Hepatocyte (in vitro differentiated cells): ENCODE data around the gene GSAP. TPM values are rescaled to one million over a fixed set of nuclear protein-coding genes. Genes with fewer than 3 reads are reported as not detected.

Experiments
- DNase-seq: peaks from one replicate; pipeline ENCODE4 v3.0.0-alpha.2; 2016; ENCODE audit warnings: low spot score
- H2AFZ ChIP-seq: fragments of 200-600 bp; sonication (generic); 2 replicates; pipeline ENCODE4 v1.6.0; 2016; ENCODE audit warnings: antibody characterized with exemption, mild to moderate bottlenecking
- H3K27ac ChIP-seq: fragments of 200-600 bp; sonication (generic); 2 replicates; pipeline ENCODE4 v1.5.1; 2016; ENCODE audit warnings: mild to moderate bottlenecking
- H3K27me3 ChIP-seq: fragments of 200-600 bp; sonication (generic); 2 replicates; pipeline ENCODE4 v1.6.1; 2016
- H3K36me3 ChIP-seq: fragments of 200-600 bp; sonication (generic); replicated peaks from 2 replicates; pipeline ENCODE4 v1.5.1; 2016; ENCODE audit warnings: low read depth; ENCODE audit not compliant: insufficient read depth
- H3K4me1 ChIP-seq: fragments of 200-600 bp; sonication (generic); 2 replicates; pipeline ENCODE4 v1.5.1; 2016; ENCODE audit warnings: mild to moderate bottlenecking, moderate library complexity; ENCODE audit not compliant: insufficient read depth
- H3K4me2 ChIP-seq: fragments of 200-600 bp; sonication (generic); 2 replicates; pipeline ENCODE4 v1.6.0; 2016
- H3K4me3 ChIP-seq: fragments of 200-600 bp; sonication (generic); 2 replicates; pipeline ENCODE4 v1.5.1; 2016; ENCODE audit warnings: mild to moderate bottlenecking
- H3K79me2 ChIP-seq: fragments of 200-600 bp; sonication (generic); 2 replicates; pipeline ENCODE4 v1.6.0; 2017; ENCODE audit warnings: mild to moderate bottlenecking
- H3K9me2 ChIP-seq: fragments of 200-600 bp; sonication (generic); replicated peaks from 2 replicates; pipeline ENCODE4 v1.6.0; 2017; ENCODE audit warnings: mild to moderate bottlenecking; ENCODE audit not compliant: insufficient read depth
- H3K9me3 ChIP-seq: fragments of 200-600 bp; sonication (generic); 2 replicates; pipeline ENCODE4 v1.5.1; 2016; ENCODE audit warnings: low read depth, mild to moderate bottlenecking
- H4K20me1 ChIP-seq: fragments of 200-600 bp; sonication (generic); 2 replicates; pipeline ENCODE4 v1.6.0; 2016; ENCODE audit warnings: mild to moderate bottlenecking; ENCODE audit not compliant: insufficient read depth, poor library complexity, severe bottlenecking
- CTCF ChIP-seq: fragments of 200-600 bp; sonication (generic); IDR thresholded peaks from 2 replicates; pipeline ENCODE4 v1.5.1; 2016; ENCODE audit warnings: antibody characterized with exemption, mild to moderate bottlenecking; ENCODE audit not compliant: poor library complexity
- EZH2 ChIP-seq: fragments of 200-600 bp; sonication (generic); IDR thresholded peaks from 2 replicates; pipeline ENCODE4 v1.6.1; 2016; ENCODE audit warnings: antibody characterized with exemption, mild to moderate bottlenecking, borderline replicate concordance
- EZH2phosphoT487 ChIP-seq: fragments of 200-600 bp; sonication (generic); IDR thresholded peaks from one replicate; pipeline ENCODE4 v1.6.1; 2018; ENCODE audit warnings: antibody characterized with exemption, mild to moderate bottlenecking, low read depth, moderate library complexity; ENCODE audit not compliant: unreplicated experiment, severe bottlenecking
- WGBS: methylation state at CpG from one replicate; pipeline ENCODE4 v1.1.6; 2016; ENCODE audit warnings: low lambda C conversion rate; ENCODE audit errors: missing lambda C conversion rate; 5-methylcytosine and 5-hydroxymethylcytosine counted together
- polyA plus RNA-seq: library from polyadenylated mRNA; unstranded; fragments of >200 nt; fragmentation: Nextera tagmentation; extraction: Ambion mirVana; gene quantifications from 2 replicates; pipeline ENCODE4 v1.2.1, GENCODE V29; 2016
- total RNA-seq: library from RNA; depleted of rRNA; stranded (reverse); fragments of >200 nt; gene quantifications from 2 replicates; pipeline ENCODE4 v1.2.3, GENCODE V29; 2014

GSAP gene
- total and polyA plus RNA-seq, 2 experiments from 2014 or later: 9.9 to 11.1 TPM

- H3K9me2 ChIP-seq: no peaks in the 10 kb centered on the region
- no peak for TF ChIP-seq CTCF
- DNase-seq: no peak
- H3K9me3 ChIP-seq: no peaks in the 10 kb centered on the region
- H3K4me3 ChIP-seq: no peak overlapping the region
- peaks cover 7% of the 10 kb centered on the region for H3K79me2 ChIP-seq
- no peaks in the 10 kb centered on the region for H4K20me1 ChIP-seq
- H3K4me1 ChIP-seq: peaks cover 7% of the 10 kb centered on the region
- no peak overlapping the region for H2AFZ ChIP-seq
- no peaks in the 10 kb centered on the region for H3K36me3 ChIP-seq
- no peak overlapping the region for H3K4me2 ChIP-seq
- no peaks in the 10 kb centered on the region for H3K27me3 ChIP-seq
- peak overlapping the region; percentile 5 for H3K27ac ChIP-seq
Measured at GRCh38 chr7:77407906-77408305, 8.2 kb downstream of the GSAP start.

- Histone ChIP-seq H3K9me3 (no peaks in the 10 kb centered on the region), H3K79me2 (no peaks in the 10 kb centered on the region), H3K4me1 (peaks cover 7% of the 10 kb centered on the region), H3K4me2 (no peak overlapping the region), H3K27me3 (no peaks in the 10 kb centered on the region), H3K36me3 (no peaks in the 10 kb centered on the region), H3K9me2 (no peaks in the 10 kb centered on the region), H2AFZ (no peak overlapping the region), H4K20me1 (no peaks in the 10 kb centered on the region), H3K4me3 (no peak overlapping the region), H3K27ac (no peak overlapping the region)
- DNase-seq: no peak
- TF ChIP-seq CTCF: no peak
- no peak for TF ChIP-seq EZH2
- no peak for TF ChIP-seq EZH2phosphoT487
- WGBS: 56% methylated on average over 4 of the region's 4 CpGs
Measured at GRCh38 chr7:77406421-77406820, 9.7 kb downstream of the GSAP start.

- H4K20me1 ChIP-seq: no peaks in the 10 kb centered on the region
- H3K27ac ChIP-seq: no peak overlapping the region
- H3K36me3 ChIP-seq: no peaks in the 10 kb centered on the region
- DNase-seq: no peak
- no peak overlapping the region for H3K4me3 ChIP-seq
- no peak for TF ChIP-seq EZH2phosphoT487
- TF ChIP-seq EZH2: no peak
- no peak for TF ChIP-seq CTCF
- peaks cover 4% of the 10 kb centered on the region for H3K4me1 ChIP-seq
- H3K9me2 ChIP-seq: no peaks in the 10 kb centered on the region
- 95% methylated on average over 2 of the region's 2 CpGs for WGBS
- H3K9me3 ChIP-seq: no peaks in the 10 kb centered on the region
- H3K4me2 ChIP-seq: no peak overlapping the region
- no peaks in the 10 kb centered on the region for H3K27me3 ChIP-seq
- no peak overlapping the region for H2AFZ ChIP-seq
- no peaks in the 10 kb centered on the region for H3K79me2 ChIP-seq
Measured at GRCh38 chr7:77404641-77405040, 11.5 kb downstream of the GSAP start.

- Histone ChIP-seq H3K27me3 (no peaks in the 10 kb centered on the region), H4K20me1 (no peaks in the 10 kb centered on the region), H3K9me2 (no peaks in the 10 kb centered on the region), H3K36me3 (no peaks in the 10 kb centered on the region), H3K27ac (no peak overlapping the region), H2AFZ (no peak overlapping the region), H3K9me3 (no peaks in the 10 kb centered on the region), H3K4me1 (no peaks in the 10 kb centered on the region), H3K79me2 (no peaks in the 10 kb centered on the region), H3K4me2 (no peak overlapping the region), H3K4me3 (no peak overlapping the region)
- 78% methylated on average over 2 of the region's 2 CpGs for WGBS
- DNase-seq: no peak
- TF ChIP-seq EZH2 (no peak), EZH2phosphoT487 (no peak)
Measured at GRCh38 chr7:77403957-77404356, 12.2 kb downstream of the GSAP start.
